ENCODE results near the gene ABCC1. TPM values are rescaled to one million over a fixed set of nuclear protein-coding genes. Genes with fewer than 3 reads are reported as not detected.
A peak's percentile ranks its signal among the peaks of the same experiment; 100 is the strongest.

ABCC1 gene
- total RNA-seq, 1 donor from 2014 or later = 21.8 TPM

GRCh38 chr16:16021020-16021419 is 71.6 kb downstream of the ABCC1 start:
- peaks cover 10% of the 10 kb centered on the region for H3K36me3 Mint-ChIP-seq (ENCODE audit: low read depth, unreplicated experiment)
- peaks cover 3% of the 10 kb centered on the region for H3K4me1 Mint-ChIP-seq (ENCODE audit: unreplicated experiment)
- H3K4me3 Mint-ChIP-seq (ENCODE audit: unreplicated experiment) = peak overlapping the region; percentile 44
- no peak overlapping the region for H3K27ac Mint-ChIP-seq (ENCODE audit: unreplicated experiment)
- TF ChIP-seq CTCF (IDR thresholded peaks at IDR 0.05; ENCODE audit: unreplicated experiment) = no peak
- H3K9me3 Mint-ChIP-seq (ENCODE audit: unreplicated experiment) = no peaks in the 10 kb centered on the region
- DNase-seq (ENCODE audit: low spot score) = no peak
- peaks cover 7% of the 10 kb centered on the region for H3K27me3 Mint-ChIP-seq (ENCODE audit: unreplicated experiment)

GRCh38 chr16:16021646-16021987 is 72.2 kb downstream of the ABCC1 start:
- TF ChIP-seq CTCF (IDR thresholded peaks at IDR 0.05; ENCODE audit: unreplicated experiment) = no peak
- peaks cover 3% of the 10 kb centered on the region for H3K4me1 Mint-ChIP-seq (ENCODE audit: unreplicated experiment)
- H3K27me3 Mint-ChIP-seq (ENCODE audit: unreplicated experiment) = peaks cover 7% of the 10 kb centered on the region
- DNase-seq (ENCODE audit: low spot score) = no peak
- H3K9me3 Mint-ChIP-seq (ENCODE audit: unreplicated experiment) = no peaks in the 10 kb centered on the region
- H3K36me3 Mint-ChIP-seq (ENCODE audit: low read depth, unreplicated experiment) = peaks cover 7% of the 10 kb centered on the region
- no peak overlapping the region for H3K27ac Mint-ChIP-seq (ENCODE audit: unreplicated experiment)
- H3K4me3 Mint-ChIP-seq (ENCODE audit: unreplicated experiment) = no peak overlapping the region

GRCh38 chr16:16021988-16022682 is 72.7 kb downstream of the ABCC1 start:
- peaks cover 7% of the 10 kb centered on the region for H3K27me3 Mint-ChIP-seq (ENCODE audit: unreplicated experiment)

GRCh38 chr16:16022683-16023064 is 73.3 kb downstream of the ABCC1 start:
- no peak for DNase-seq (ENCODE audit: low spot score)
- Mint-ChIP-seq H3K36me3 (ENCODE audit: low read depth, unreplicated experiment) (peaks cover 7% of the 10 kb centered on the region), H3K27me3 (ENCODE audit: unreplicated experiment) (peaks cover 5% of the 10 kb centered on the region), H3K9me3 (ENCODE audit: unreplicated experiment) (no peaks in the 10 kb centered on the region), H3K4me3 (ENCODE audit: unreplicated experiment) (no peak overlapping the region), H3K27ac (ENCODE audit: unreplicated experiment) (no peak overlapping the region), H3K4me1 (ENCODE audit: unreplicated experiment) (peaks cover 3% of the 10 kb centered on the region)
- TF ChIP-seq CTCF (IDR thresholded peaks at IDR 0.05; ENCODE audit: unreplicated experiment) = no peak

More at GRCh38 chr16:16021988-16022682, 72.7 kb downstream of the ABCC1 start:
- TF ChIP-seq CTCF (IDR thresholded peaks at IDR 0.05; ENCODE audit: unreplicated experiment) = no peak
- no peak for DNase-seq (ENCODE audit: low spot score)
- no peaks in the 10 kb centered on the region for H3K9me3 Mint-ChIP-seq (ENCODE audit: unreplicated experiment)
- H3K4me1 Mint-ChIP-seq (ENCODE audit: unreplicated experiment) = peaks cover 3% of the 10 kb centered on the region
- H3K36me3 Mint-ChIP-seq (ENCODE audit: low read depth, unreplicated experiment) = peaks cover 7% of the 10 kb centered on the region
- H3K4me3 Mint-ChIP-seq (ENCODE audit: unreplicated experiment) = no peak overlapping the region
- no peak overlapping the region for H3K27ac Mint-ChIP-seq (ENCODE audit: unreplicated experiment)

- no peak for TF ChIP-seq CTCF (IDR thresholded peaks at IDR 0.05; ENCODE audit: unreplicated experiment)
- Mint-ChIP-seq H3K27ac (ENCODE audit: unreplicated experiment) (no peak overlapping the region), H3K27me3 (ENCODE audit: unreplicated experiment) (peaks cover 3% of the 10 kb centered on the region), H3K36me3 (ENCODE audit: low read depth, unreplicated experiment) (no peaks in the 10 kb centered on the region), H3K4me1 (ENCODE audit: unreplicated experiment) (peaks cover 12% of the 10 kb centered on the region), H3K9me3 (ENCODE audit: unreplicated experiment) (no peaks in the 10 kb centered on the region), H3K4me3 (ENCODE audit: unreplicated experiment) (no peak overlapping the region)
- no peak for DNase-seq (ENCODE audit: low spot score)
Measured at GRCh38 chr16:16025214-16025968, 76.0 kb downstream of the ABCC1 start.

All from endothelial cell (in vitro differentiated cells).